Amniotic epithelial cell (primary cell): ENCODE data around the gene CABYR.

ENCODE experiments used
- DNase-seq: peaks from one replicate; pipeline ENCODE4 v3.0.0-alpha.2; 2010; ENCODE audit warnings: low read depth

Gene CABYR

DNA sequence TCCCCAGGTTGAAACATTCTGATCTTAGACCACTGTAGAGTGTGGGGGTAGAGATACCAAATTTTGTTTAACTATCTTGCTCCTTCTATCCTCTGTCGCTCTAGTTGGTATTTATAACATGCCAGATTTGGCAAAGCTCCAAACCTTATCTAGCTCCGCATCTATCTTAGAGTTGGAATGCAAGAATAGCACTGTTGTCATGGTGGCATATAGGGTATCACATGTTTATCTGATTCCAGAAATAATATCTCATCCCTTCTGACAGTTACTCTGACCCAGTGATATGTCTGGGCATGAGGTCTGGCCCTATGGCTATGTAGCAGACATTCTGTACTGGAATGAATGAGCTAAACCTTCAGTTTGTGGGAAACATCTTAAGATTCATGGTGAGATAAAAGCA is 51.7 kb downstream of the CABYR start:
- DNase-seq = peak; percentile 70

- DNase-seq = no peak
These were observed 56.6 kb downstream of the CABYR start for GRCh38 chr18:24195296-24196053.

DNA sequence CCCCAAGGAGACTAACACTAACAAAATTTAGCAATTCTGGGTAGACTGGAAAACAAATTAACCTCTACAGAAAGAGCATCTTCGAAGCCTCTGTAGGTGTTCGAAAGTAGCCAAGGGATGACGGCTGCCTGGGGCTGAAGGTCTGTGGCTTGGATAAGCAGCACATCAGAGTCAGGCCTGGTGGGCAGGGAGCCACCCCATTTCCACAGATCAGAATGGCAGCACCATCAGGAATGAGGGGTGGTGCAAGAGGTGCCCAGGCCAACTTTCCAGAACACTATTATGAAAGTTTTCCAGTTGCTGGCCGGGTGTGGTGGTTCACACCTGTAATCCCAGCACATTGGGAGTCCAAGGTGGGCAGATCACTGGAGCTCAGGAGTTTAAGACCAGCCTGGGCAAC is 57.9 kb downstream of the CABYR start:
- no peak for DNase-seq

DNA sequence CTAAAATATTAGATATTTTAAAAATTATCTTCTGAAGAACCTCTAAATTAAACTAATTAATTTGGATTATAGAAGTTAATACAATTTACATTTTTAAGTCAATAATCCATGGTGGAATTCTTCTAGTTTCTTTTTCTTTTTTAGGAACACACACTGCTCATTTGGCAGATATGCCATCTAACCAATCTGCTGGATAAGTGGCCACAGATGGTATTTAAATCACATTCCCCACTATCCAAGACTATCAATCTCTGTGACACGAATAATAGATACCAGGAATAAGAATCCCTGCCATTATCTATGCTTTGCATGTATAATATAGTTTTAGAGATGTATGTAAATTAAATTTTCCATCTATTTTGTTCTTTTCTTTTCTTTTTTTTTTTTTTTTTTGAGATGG is 58.5 kb downstream of the CABYR start:
- DNase-seq = no peak

DNA sequence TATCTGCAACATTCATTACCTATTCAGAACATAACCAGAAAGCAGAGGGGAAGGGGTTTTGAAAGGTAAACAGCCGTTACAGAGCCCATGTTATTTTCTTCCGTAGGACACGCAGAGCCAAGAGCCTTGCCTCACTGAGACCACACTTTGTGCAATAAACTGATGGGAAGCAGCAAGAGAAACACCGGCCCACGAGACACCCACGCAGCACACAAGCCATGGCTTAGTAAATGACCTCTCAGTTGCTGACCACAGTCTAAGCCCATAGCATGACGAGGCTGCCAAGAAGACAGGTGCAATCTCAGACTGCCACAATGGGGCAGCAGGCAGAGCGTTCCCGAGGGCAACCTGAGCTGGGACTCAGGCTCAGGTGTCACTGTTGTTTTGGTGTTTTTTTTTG is 59.6 kb downstream of the CABYR start:
- peak; percentile 34 for DNase-seq

- DNase-seq = no peak
These were observed 60.6 kb downstream of the CABYR start for GRCh38 chr18:24199372-24199962.

GRCh38 chr18:24200494-24201290 is 61.8 kb downstream of the CABYR start:
- no peak for DNase-seq

GRCh38 chr18:24201699-24202687 is 63.1 kb downstream of the CABYR start:
- no peak for DNase-seq

- DNase-seq = no peak
These were observed 66.0 kb downstream of the CABYR start for GRCh38 chr18:24204904-24205303.

- DNase-seq = no peak
These were observed 69.6 kb downstream of the CABYR start for GRCh38 chr18:24208270-24209035.

- DNase-seq = peak; percentile 40
These were observed 70.7 kb downstream of the CABYR start for GRCh38 chr18:24209558-24209957.
